HepG2 (cell line): ENCODE results near the gene HOXA9. TPM values are rescaled to one million over a fixed set of nuclear protein-coding genes. Genes with fewer than 3 reads are reported as not detected.

ENCODE experiments used
- ATAC-seq: fragments of 200-7000 bp; cut with Tn5 transposase; 3 replicates; pipeline ENCODE4 v1.9.1; 2020; ENCODE audit warnings: mild to moderate bottlenecking, moderate library complexity
- BruUV-seq: library from RNA; stranded (reverse); fragments of 400-500 nt; replicated peaks from 2 replicates; lab custom pipeline; 2021; lab: Mats Ljungman, UMichigan
- CTCF ChIA-PET: fragments of 300-600 bp; formaldehyde crosslinking; extraction: SDS; loops from one replicate; lab custom pipeline; 2021; ENCODE audit warnings: low total read pairs, inconsistent platforms, low intra/inter-chr PET ratio; lab: Yijun Ruan, JAX
- POLR2A ChIA-PET: fragments of 350-600 bp; sonication (Branson Sonifier 250); formaldehyde crosslinking; loops from one replicate; lab custom pipeline; 2020; ENCODE audit warnings: antibody characterized with exemption, inconsistent platforms; lab: Yijun Ruan, JAX
- DNase-seq: peaks from one replicate; pipeline ENCODE4 v3.0.0-alpha.2; 2015; ENCODE audit warnings: low spot score
- FAIRE-seq: peaks from 3 replicates; lab custom pipeline; 2011; peaks lifted over from hg19 to GRCh38; lab: Jason Lieb, UNC
- H2AFZ ChIP-seq: one replicate; pipeline ENCODE4 v1.6.1; 2011; ENCODE audit warnings: low read length, inconsistent platforms
- H3K27ac ChIP-seq: fragments of 300-600 bp; 3 replicates; pipeline ENCODE4 v1.8.0; 2011; ENCODE audit warnings: mixed run types, mild to moderate bottlenecking, mixed read lengths, low read length, inconsistent platforms; ENCODE audit not compliant: insufficient read depth; ENCODE audit errors: extremely low read length
- H3K27me3 ChIP-seq, 2 experiments: fragments of 200-600 bp in 1 of 2; 2 replicates in 1 of 2; 3 replicates in 1 of 2; pipeline versions ENCODE4 v1.6.0 to v1.8.0; 2011; ENCODE audit warnings: low read length in 2 of 2, mild to moderate bottlenecking in 2 of 2, moderate library complexity in 2 of 2, inconsistent platforms in 1 of 2; ENCODE audit not compliant: insufficient read depth in 2 of 2, control insufficient read depth in 1 of 2
- H3K36me3 ChIP-seq, 2 experiments: fragments of 200-600 bp in 1 of 2; replicated peaks in 1 of 2; 2 replicates in 1 of 2; 3 replicates in 1 of 2; pipeline versions ENCODE4 v1.5.1 to v1.8.0; 2011; ENCODE audit warnings: low read length in 2 of 2, inconsistent platforms in 1 of 2; ENCODE audit not compliant: insufficient read depth in 2 of 2, control insufficient read depth in 1 of 2
- H3K4me1 ChIP-seq: 2 replicates; pipeline ENCODE4 v1.5.1; 2012; ENCODE audit warnings: low read length, inconsistent platforms; ENCODE audit not compliant: insufficient read depth
- H3K4me2 ChIP-seq: 2 replicates; pipeline ENCODE4 v1.6.0; 2011; ENCODE audit warnings: low read depth, low read length, inconsistent platforms
- H3K4me3 ChIP-seq, 3 experiments: fragments of 200-600 bp in 1 of 3; sonication (generic), shearing (Covaris generic) in 1 of 3; replicated peaks in 1 of 3; 2 replicates each; pipeline ENCODE4 v1.5.1; 2011 to 2016; ENCODE audit warnings: low read length in 3 of 3, inconsistent platforms in 2 of 3, low read depth in 2 of 3, mild to moderate bottlenecking in 2 of 3, control low read depth in 1 of 3, mixed read lengths in 1 of 3; ENCODE audit not compliant: insufficient read depth in 1 of 3
- H3K79me2 ChIP-seq: one replicate; pipeline ENCODE4 v1.6.1; 2011; ENCODE audit warnings: low read length, inconsistent platforms; ENCODE audit not compliant: insufficient read depth
- H3K9ac ChIP-seq: 2 replicates; pipeline ENCODE4 v1.6.0; 2011; ENCODE audit warnings: mild to moderate bottlenecking, low read depth, low read length, inconsistent platforms; ENCODE audit not compliant: insufficient read depth
- H3K9me3 ChIP-seq: 2 replicates; pipeline ENCODE4 v1.5.1; 2012; ENCODE audit warnings: mild to moderate bottlenecking, low read length
- H4K20me1 ChIP-seq: 2 replicates; pipeline ENCODE4 v1.6.0; 2011; ENCODE audit warnings: inconsistent platforms, mild to moderate bottlenecking, low read length, moderate library complexity; ENCODE audit not compliant: insufficient read depth
- MED1 ChIP-seq: sonication (generic); formaldehyde crosslinking; IDR thresholded peaks from 2 replicates; pipeline ENCODE4 v1.4.0; 2020; ENCODE audit warnings: missing genetic modification reagents
- NFRKB ChIP-seq: fragments of 450-650 bp; IDR thresholded peaks from 2 replicates; pipeline ENCODE4 v1.6.1; 2017
- NONO ChIP-seq, 2 experiments: fragments of 450-650 bp in 1 of 2; sonication (generic) in 1 of 2; formaldehyde crosslinking in 1 of 2; IDR thresholded peaks in 1 of 2; conservative IDR thresholded peaks in 1 of 2; 2 replicates each; pipeline versions ENCODE4 v1.6.1 to v1.8.0; 2017 to 2022; ENCODE audit warnings: mild to moderate bottlenecking in 1 of 2, missing genetic modification reagents in 1 of 2, moderate library complexity in 1 of 2
- POLR2AphosphoS5 ChIP-seq: IDR thresholded peaks from 2 replicates; pipeline ENCODE4 v1.6.1; 2012; ENCODE audit warnings: low read depth, low read length
- SMAD9 ChIP-seq: sonication (generic); formaldehyde crosslinking; IDR thresholded peaks from 2 replicates; pipeline ENCODE4 v1.5.1; 2020; ENCODE audit warnings: mild to moderate bottlenecking, missing genetic modification reagents
- TBX2 ChIP-seq: sonication (generic); formaldehyde crosslinking; IDR thresholded peaks from 2 replicates; pipeline ENCODE4 v1.5.0; 2020; ENCODE audit warnings: missing genetic modification reagents, mild to moderate bottlenecking, borderline replicate concordance
- ZNF292 ChIP-seq: sonication (generic); formaldehyde crosslinking; IDR thresholded peaks from 2 replicates; pipeline ENCODE4 v1.8.1; 2022; ENCODE audit warnings: mild to moderate bottlenecking, low read depth, missing genetic modification reagents, borderline replicate concordance
- ZNF629 ChIP-seq: sonication (generic); formaldehyde crosslinking; conservative IDR thresholded peaks from 2 replicates; pipeline ENCODE4 v1.5.0; 2020; ENCODE audit warnings: missing genetic modification reagents
- WGBS: methylation state at CpG from one replicate; pipeline ENCODE4 v1.1.6; 2017; ENCODE audit warnings: low lambda C conversion rate; 5-methylcytosine and 5-hydroxymethylcytosine counted together
- in situ Hi-C: cut with HindIII; loops from 2 replicates; pipeline ENCODE4 v1.10.0; 2017; ENCODE audit warnings: low pct_unique_long_range_greater_than_20kb; ENCODE audit not compliant: extremely low pct_ligation_motif_present
- intact Hi-C: fragments of 100-400 bp; cut with micrococcal nuclease; formaldehyde crosslinking; loops from one replicate; pipeline ENCODE4 v1.10.0; 2022; ENCODE audit not compliant: unreplicated experiment
- polyA plus RNA-seq, 8 experiments: library from polyadenylated mRNA; depleted of rRNA in 3 of 8; stranded (reverse) in 7 of 8; unstranded in 1 of 8; fragments of >200 nt; fragmentation: Illumina TruSeq in 4 of 8; extraction: Trizol in 4 of 8; gene quantifications; 2 replicates each; pipeline versions ENCODE4 v1.2.1 to v1.2.3, GENCODE V29; 2011 to 2016; ENCODE audit warnings: low read depth in 4 of 8, missing spikeins in 1 of 8, mixed read lengths in 1 of 8; ENCODE audit not compliant: insufficient read depth in 1 of 8
- total RNA-seq, 5 experiments: library from RNA; depleted of rRNA; stranded (reverse); fragments of >200 nt; fragmentation: Illumina TruSeq; extraction: Trizol; gene quantifications; 2 replicates each; pipeline ENCODE4 v1.2.3, GENCODE V29; 2016; ENCODE audit warnings: low read depth in 1 of 5
- TF ChIP-seq, protein P1 (sequence below): sonication (generic); formaldehyde crosslinking; IDR thresholded peaks from 2 replicates; pipeline ENCODE4 v1.5.0; 2020; ENCODE audit warnings: mild to moderate bottlenecking, missing genetic modification reagents
- TF ChIP-seq, protein P2 (sequence below): IDR thresholded peaks from 2 replicates; pipeline ENCODE4 v1.6.1; 2016; ENCODE audit warnings: missing genetic modification reagents, missing compliant biosample characterization
- TF ChIP-seq, protein P3 (sequence below): sonication (generic); formaldehyde crosslinking; IDR thresholded peaks from 2 replicates; pipeline ENCODE4 v1.4.0; 2020; ENCODE audit warnings: low read depth, mild to moderate bottlenecking, missing genetic modification reagents
- TF ChIP-seq, protein P4 (sequence below): sonication (generic); formaldehyde crosslinking; IDR thresholded peaks from 2 replicates; pipeline ENCODE4 v1.9.0; 2021; ENCODE audit warnings: missing genetic modification reagents, mild to moderate bottlenecking, borderline replicate concordance

The HOXA9 gene
- total and polyA plus RNA-seq, 2 of the 13 experiments (the other 11 are each of a cell fraction or from before 2014, with no cell fraction given) = not detected

DNA sequence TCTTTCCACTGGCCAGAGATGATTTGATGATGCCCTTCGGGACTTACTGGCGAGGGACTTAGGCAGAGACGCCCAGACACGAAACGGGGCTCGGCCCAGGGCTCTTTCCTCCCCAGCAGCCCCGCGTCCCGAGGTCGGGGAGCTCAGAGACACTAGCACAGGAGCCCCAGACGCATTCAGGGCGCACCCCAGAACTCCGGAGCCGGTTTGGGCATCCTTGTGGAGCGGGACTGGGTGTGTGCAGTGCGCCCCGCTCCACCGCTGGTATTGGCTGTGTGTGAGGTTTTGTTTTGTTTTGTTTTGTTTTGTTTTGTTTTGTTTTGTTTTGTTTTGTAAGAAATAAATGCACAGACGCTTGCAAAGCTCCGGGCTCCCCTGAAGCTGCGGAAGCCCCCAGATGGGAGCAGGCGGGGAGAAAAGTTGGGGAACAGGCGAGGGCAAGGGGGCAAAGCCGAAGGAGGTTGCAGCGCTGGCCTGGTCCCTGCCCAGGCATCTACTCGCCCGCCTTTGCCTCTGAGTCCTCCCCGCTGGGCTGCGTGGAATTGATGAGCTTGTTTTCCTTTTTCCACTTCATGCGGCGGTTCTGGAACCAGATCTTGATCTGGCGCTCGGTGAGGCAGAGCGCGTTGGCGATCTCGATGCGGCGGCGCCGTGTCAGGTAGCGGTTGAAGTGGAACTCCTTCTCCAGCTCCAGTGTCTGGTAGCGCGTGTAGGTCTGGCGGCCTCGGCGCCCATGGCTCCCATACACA is 20.0 kb downstream of the HOXA9 start:
- Histone ChIP-seq H3K4me3 (no peak overlapping the region), H3K27ac (no peak overlapping the region)
- POLR2A ChIA-PET = no interaction called here
- TF ChIP-seq ZNF629 (CRISPR knock-in tag) = no peak
- TF ChIP-seq, protein P1, sequence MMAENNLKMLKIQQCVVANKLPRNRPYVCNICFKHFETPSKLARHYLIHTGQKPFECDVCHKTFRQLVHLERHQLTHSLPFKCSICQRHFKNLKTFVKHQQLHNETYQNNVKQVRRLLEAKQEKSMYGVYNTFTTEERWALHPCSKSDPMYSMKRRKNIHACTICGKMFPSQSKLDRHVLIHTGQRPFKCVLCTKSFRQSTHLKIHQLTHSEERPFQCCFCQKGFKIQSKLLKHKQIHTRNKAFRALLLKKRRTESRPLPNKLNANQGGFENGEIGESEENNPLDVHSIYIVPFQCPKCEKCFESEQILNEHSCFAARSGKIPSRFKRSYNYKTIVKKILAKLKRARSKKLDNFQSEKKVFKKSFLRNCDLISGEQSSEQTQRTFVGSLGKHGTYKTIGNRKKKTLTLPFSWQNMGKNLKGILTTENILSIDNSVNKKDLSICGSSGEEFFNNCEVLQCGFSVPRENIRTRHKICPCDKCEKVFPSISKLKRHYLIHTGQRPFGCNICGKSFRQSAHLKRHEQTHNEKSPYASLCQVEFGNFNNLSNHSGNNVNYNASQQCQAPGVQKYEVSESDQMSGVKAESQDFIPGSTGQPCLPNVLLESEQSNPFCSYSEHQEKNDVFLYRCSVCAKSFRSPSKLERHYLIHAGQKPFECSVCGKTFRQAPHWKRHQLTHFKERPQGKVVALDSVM (CRISPR knock-in tag) = no peak
- no peak for TF ChIP-seq TBX2 (CRISPR knock-in tag)
- TF ChIP-seq, all 625 proteins: peak for 0
- in situ Hi-C loops = no loop called here
- H3K27me3 ChIP-seq = no peaks in the 10 kb centered on the region; a peak in 1 of 5 replicates
- peaks cover 30% of the 10 kb centered on the region for H3K4me1 ChIP-seq
- no peaks in the 10 kb centered on the region for H3K9me3 ChIP-seq
- H3K79me2 ChIP-seq = peaks cover 5% of the 10 kb centered on the region
- no peak overlapping the region for H3K9ac ChIP-seq
- H3K36me3 ChIP-seq = no peaks in the 10 kb centered on the region; a peak in 2 of 5 replicates
- DNase-seq (no peak), ATAC-seq (no peak), FAIRE-seq (no peak)
- CTCF ChIA-PET = no interaction called here
- 97% methylated on average over 35 of the region's 47 CpGs for WGBS
- intact Hi-C loops = no loop called here
- H2AFZ ChIP-seq = no peak overlapping the region
- H4K20me1 ChIP-seq = no peaks in the 10 kb centered on the region
- no TSS peak for BruUV-seq
- no peak overlapping the region for H3K4me2 ChIP-seq

DNA sequence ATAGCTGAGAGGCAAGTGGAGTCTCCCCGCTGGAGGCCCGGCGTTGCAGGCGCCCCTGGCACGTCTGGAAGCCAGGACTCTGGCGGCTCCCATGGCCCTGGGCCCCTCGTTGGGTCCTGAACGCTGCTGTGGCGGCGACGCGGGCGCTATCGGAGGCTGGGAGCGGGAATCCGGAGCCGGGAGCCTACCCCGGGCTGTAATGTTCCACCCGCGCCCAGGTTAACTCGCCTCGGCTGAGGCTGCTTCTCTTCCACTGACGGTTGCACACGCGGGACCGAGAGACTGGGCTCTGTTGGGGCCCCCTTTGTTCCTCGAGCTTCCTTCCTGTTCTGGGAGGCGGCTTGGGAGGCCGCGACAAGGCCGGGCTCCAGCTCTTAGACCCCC is 20.6 kb downstream of the HOXA9 start:
- no peaks in the 10 kb centered on the region; a peak in 2 of 5 replicates for H3K36me3 ChIP-seq
- DNase-seq = no peak
- H3K4me3 ChIP-seq = no peak overlapping the region
- H3K9ac ChIP-seq = no peak overlapping the region
- peaks cover 5% of the 10 kb centered on the region for H3K79me2 ChIP-seq
- no peak overlapping the region for H3K27ac ChIP-seq
- no peak for ATAC-seq
- CTCF ChIA-PET = interaction anchor here (1.6 to 1.8 kb wide), 2 partner anchors 291 to 301 kb away, joined by 4 to 14 read pairs; no protein-coding TSS in a partner anchor
- in situ Hi-C loops (no loop called here), intact Hi-C loops (loop anchor here (5.0 kb wide), 1 partner anchor 767 kb away; no protein-coding TSS in a partner anchor)
- H2AFZ ChIP-seq = no peak overlapping the region
- H4K20me1 ChIP-seq = no peaks in the 10 kb centered on the region
- peaks cover 27% of the 10 kb centered on the region for H3K4me1 ChIP-seq
- H3K4me2 ChIP-seq = no peak overlapping the region
- WGBS = 96% methylated on average over 23 of the region's 31 CpGs
- H3K27me3 ChIP-seq = no peaks in the 10 kb centered on the region
- POLR2A ChIA-PET = no interaction called here
- no TSS peak for BruUV-seq
- no peaks in the 10 kb centered on the region for H3K9me3 ChIP-seq
- FAIRE-seq = no peak
- TF ChIP-seq, protein P2, sequence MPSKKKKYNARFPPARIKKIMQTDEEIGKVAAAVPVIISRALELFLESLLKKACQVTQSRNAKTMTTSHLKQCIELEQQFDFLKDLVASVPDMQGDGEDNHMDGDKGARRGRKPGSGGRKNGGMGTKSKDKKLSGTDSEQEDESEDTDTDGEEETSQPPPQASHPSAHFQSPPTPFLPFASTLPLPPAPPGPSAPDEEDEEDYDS = no peak
- TF ChIP-seq, protein P3, sequence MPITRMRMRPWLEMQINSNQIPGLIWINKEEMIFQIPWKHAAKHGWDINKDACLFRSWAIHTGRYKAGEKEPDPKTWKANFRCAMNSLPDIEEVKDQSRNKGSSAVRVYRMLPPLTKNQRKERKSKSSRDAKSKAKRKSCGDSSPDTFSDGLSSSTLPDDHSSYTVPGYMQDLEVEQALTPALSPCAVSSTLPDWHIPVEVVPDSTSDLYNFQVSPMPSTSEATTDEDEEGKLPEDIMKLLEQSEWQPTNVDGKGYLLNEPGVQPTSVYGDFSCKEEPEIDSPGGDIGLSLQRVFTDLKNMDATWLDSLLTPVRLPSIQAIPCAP = no peak
- TF ChIP-seq, protein P4, sequence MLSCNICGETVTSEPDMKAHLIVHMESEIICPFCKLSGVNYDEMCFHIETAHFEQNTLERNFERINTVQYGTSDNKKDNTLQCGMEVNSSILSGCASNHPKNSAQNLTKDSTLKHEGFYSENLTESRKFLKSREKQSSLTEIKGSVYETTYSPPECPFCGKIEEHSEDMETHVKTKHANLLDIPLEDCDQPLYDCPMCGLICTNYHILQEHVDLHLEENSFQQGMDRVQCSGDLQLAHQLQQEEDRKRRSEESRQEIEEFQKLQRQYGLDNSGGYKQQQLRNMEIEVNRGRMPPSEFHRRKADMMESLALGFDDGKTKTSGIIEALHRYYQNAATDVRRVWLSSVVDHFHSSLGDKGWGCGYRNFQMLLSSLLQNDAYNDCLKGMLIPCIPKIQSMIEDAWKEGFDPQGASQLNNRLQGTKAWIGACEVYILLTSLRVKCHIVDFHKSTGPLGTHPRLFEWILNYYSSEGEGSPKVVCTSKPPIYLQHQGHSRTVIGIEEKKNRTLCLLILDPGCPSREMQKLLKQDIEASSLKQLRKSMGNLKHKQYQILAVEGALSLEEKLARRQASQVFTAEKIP (CRISPR knock-in tag) = no peak
- TF ChIP-seq SMAD9 (CRISPR knock-in tag) (no peak), NFRKB (no peak), POLR2AphosphoS5 (no peak), ZNF292 (CRISPR knock-in tag) (no peak), NONO (IDR thresholded peaks at IDR 0.05) (no peak), NONO (CRISPR knock-in tag; conservative IDR thresholded peaks at IDR 0.05) (no peak), MED1 (no peak)
